HPDE6-E6E7 (cell line): ENCODE results near the gene GORASP1.
A peak's percentile ranks its signal among the peaks of the same experiment; 100 is the strongest.

Experiments
- DNase-seq: peaks from one replicate; pipeline ENCODE4 v3.0.0; 2011; ENCODE audit warnings: missing footprints; ENCODE audit errors: extremely low spot score

GORASP1 gene

GRCh38 chr3:39107388-39108199 lies at the start of gene GORASP1, which contains the start of gene TTC21A:
Gene GORASP1 (minus strand): TSS chr3:39107627. CDS start chr3:39107541, 86 bp downstream.
Gene TTC21A (plus strand): TSS chr3:39107680. CDS start chr3:39107838, 158 bp downstream.
- peak; percentile 45 for DNase-seq

GRCh38 chr3:39156421-39156820 lies 49.0 kb upstream of the GORASP1 start:
- DNase-seq, result no peak

GRCh38 chr3:39154280-39155021 lies 47.0 kb upstream of the GORASP1 start:
- DNase-seq, result no peak

DNA sequence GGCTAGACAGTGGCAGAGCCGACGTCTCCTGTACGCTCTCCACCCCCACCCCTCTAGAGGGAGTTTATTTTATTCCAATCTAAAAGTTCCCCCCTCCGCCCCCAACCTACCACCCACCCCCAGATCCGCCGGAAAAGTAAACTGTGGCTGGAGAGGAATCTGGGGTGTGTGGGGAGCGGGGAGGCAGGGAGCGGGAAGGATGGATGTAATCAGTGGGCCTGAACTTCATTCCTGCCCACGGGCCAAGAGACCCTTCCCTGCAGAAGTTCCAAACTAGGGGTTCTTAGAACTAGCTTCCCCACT lies 46.5 kb upstream of the GORASP1 start:
- no peak for DNase-seq

DNA sequence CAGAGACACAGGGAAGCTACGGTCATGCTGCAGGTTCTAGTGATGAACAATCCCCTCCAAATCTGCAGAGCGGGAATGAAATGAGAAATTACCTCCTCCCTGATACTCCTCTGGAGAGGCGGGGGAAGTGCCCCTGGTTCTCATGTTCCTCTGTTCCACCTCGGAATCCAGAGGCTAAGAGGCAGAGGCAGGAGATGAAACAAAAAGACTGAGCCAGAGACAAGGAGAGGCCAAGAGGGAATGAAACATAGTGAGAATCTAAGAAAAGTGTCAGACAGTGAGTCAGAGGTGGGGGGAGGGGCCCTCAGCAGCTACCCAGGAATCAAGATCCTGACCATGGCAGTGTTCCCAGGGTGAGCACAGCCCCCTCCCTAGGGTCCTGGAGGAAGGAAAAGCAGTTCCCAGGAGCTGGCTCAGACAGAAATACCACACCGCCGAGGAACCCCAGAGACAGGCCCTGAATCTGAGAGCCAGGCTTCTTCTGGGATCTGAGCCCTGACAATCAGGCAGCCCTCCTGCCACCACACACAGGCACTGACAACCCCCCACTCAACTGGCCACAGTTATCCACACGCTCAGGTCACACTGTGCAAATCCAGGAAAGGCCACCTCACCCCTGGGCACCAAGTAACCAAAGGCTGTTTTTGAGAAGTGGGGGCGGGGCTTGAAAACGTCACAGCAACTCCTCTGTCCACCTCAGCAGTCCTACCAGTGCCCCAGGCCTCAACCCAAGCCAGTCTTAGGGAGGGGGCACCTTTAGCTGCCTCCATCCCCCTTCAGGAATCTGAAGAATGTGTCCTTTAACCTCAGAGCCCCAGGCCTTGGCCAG lies 43.6 kb upstream of the GORASP1 start:
- DNase-seq, result no peak

DNA sequence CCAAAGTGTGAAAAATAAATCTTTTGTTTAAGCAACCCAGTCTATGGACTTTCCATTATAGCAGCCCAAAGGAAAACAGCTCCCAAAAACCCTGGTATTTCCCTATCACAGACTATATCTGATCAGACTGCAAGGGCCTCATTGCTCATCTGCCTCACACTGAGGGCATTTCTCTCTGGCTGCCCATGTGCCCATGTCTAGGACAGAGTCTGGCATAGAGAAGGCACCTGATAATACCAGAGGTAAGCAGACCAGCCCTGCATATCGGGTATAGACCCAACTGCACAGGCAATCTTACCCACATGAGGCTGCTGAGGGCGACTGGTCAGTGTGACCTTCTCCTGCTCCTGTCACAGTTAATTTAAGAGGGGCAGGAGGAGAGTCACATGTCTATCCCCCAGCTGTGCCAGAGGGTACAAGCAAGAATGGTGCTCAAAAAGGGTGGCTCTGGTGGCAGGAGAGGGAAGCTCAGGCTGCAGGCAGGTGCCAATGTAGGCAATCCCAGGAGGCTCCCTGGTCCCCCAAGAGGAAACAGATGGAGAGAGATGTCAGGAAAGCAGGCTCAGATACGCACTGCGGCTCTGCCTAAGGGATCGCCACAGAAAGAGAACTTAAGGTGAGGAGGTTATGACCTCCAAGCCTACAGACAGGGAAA lies 42.8 kb upstream of the GORASP1 start:
- no peak for DNase-seq

DNA sequence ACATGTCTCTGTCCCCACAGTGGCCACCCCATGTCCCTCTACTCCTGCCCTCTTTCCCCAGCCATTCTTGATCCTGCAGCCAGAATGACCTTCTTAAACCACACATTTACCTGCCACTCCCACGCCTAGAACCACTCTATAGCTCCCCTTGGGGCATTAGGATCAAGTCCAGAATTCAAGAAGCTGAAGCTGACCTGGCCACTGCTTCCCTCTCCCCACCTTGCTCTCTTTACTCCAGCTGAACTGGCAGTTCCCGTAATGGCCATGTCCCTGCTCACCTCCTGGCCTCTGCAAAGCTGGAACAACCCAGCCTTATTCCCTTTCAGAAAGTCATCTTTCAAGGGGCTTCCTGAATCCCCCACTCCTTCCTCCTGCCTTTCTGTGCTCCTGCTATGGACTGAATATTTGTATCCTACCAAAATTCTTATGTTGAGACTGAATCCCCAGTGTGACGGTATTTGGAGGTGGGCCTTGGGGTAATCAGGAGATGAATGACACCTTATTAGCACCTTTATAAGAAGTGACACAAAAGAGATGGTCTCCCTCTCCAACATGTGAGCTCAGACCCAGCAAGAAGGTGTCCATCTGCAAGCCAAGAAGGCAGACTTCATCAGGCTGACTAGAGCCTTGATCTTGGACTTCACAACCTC lies 42.2 kb upstream of the GORASP1 start:
- DNase-seq, result no peak

- no peak for DNase-seq
Observed at GRCh38 chr3:39149059-39149455, 41.6 kb upstream of the GORASP1 start.

- DNase-seq, result no peak
Observed at GRCh38 chr3:39148435-39149058, 41.1 kb upstream of the GORASP1 start.

DNA sequence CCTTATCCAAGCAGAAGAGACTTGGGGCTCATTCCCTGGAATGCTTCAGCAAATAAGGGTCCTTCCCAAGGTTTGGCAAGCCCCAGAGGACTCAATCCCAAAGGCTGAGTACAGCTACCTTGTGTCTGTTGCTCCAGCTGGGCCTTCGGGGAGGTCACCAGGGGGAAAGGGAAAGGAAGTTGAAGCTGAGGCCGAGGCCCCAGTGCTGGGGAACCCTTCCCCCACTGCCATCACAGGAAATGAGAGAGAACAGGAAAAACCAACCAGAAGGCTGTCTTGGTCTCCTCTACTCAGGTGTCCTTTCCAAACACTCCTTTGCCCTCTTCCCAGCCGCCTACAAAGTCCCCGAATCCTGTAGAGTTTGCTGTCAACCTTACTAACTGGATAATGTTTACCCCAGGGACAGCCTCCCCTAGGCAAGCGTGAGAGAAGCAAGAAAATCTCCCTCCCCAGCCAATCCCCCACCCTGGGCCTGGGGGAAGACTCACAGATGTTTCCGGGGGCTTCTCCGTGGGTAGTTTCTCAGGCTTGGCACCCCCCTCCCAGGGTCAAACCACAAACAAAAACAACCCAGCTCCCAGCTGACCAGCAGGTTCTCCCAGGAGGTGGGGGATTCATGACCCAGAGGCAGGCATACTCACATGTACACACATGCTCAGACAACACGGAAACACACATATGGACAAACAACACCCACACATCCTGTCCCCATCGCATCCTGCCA lies 40.4 kb upstream of the GORASP1 start:
- no peak for DNase-seq

DNA sequence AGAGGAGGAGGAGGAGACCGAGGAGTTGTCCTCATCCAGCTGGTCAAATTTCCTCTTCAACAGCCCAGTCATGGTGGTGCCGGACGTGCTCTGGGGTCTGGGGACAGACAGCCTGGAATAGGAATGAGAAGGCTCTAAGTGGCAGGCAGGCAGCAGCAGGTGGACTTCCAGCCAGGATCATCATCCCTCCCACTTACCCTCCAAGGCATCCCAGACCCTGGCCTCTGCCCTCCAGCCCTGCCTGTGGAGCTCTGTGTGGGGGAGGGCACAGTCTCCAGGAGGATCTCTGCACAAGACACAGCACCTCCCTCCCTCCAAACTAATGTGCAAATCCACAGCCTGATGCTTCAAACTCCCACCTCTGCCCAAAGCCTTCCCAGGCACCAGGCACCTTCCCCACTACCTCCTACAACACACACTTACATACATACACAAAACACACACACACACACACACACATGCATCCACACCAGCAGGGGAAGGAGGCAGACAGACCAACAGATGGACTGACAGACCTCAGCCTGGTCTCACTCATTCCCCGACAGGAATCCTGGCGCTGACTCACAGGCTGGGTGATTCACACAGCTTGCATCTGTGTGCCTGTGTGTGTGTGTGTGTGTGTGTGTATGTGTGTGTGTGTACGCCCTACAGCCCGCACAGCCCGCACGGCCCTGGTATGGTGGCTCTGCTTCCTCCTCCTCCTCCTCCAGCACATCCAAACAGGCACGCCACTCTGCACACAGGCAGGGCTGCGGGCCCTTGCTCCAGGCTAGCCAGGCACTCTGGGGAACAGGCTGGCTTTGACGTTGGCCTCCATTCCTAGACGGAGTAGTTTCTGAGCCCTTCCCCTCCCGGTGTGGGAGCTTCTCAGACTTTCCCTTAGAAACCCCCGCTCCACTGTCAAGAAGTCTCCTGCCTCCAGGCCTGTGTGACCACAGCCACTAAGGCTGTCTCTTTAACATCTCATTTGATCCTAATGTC lies 39.5 kb upstream of the GORASP1 start:
- no peak for DNase-seq

DNA sequence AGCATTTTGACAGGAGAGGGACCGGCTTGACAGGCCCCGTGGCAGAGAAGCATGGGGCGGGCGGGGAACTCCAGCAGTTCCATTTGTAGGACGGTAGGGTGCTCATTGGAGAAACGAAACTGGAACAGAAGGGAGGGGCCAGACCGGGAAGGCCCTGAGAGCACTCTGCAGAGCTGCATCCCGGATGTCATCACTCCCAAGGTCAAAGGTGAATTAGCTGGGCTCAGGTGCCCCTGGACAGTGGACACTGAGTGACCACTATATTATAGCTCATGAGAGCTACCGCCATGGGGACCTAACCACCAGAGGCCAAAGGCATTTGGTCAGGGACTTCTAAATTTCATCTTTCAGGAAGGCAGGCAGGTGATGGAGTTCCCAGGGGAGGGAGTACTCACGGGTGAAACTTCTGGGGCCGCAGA lies 38.7 kb upstream of the GORASP1 start:
- DNase-seq, result no peak

- no peak for DNase-seq
Observed at GRCh38 chr3:39144748-39145380, 37.4 kb upstream of the GORASP1 start.

GRCh38 chr3:39144095-39144747 lies 36.8 kb upstream of the GORASP1 start:
- no peak for DNase-seq

GRCh38 chr3:39143051-39143885 lies 35.8 kb upstream of the GORASP1 start:
- DNase-seq, result no peak

DNA sequence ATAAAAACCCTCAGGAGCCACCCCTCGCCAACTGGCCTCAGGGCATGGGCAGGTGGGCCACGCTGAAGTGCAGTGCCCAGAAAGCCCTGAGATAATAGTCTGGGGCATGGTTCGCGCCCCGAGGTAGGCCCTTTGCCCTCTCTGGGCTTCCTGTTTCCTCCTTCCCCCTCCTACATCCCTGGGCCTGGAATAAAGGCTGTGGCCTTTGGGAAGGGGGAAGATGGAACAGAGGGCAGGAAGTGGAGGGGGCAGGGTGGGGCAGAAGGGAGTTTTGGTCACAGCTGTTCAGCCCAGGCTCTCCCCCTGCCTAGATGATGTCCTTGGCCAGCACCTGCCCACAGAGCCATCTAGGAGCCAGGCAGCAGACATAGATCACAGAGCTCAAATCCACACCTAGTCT lies 34.6 kb upstream of the GORASP1 start:
- DNase-seq, result no peak
